Body of pancreas (tissue), 4 donors: ENCODE data around the gene PUM2.

ENCODE experiments used
- POLR2A ChIP-seq, 3 donors: fragments of 450-650 bp; IDR thresholded peaks; one replicate each; pipeline ENCODE4 v1.6.1; 2016; ENCODE audit warnings: antibody characterized with exemption in 3 of 3, mild to moderate bottlenecking in 2 of 3
- TF ChIP-seq, protein P1 (sequence below), 7 experiments: fragments of 450-650 bp in 4 of 7; fragments of 200-600 bp in 3 of 7; sonication (generic) in 3 of 7; IDR thresholded peaks; one replicate each; pipeline ENCODE4 v1.5.1; 2016 to 2019; ENCODE audit warnings: antibody characterized with exemption in 7 of 7

DNA sequence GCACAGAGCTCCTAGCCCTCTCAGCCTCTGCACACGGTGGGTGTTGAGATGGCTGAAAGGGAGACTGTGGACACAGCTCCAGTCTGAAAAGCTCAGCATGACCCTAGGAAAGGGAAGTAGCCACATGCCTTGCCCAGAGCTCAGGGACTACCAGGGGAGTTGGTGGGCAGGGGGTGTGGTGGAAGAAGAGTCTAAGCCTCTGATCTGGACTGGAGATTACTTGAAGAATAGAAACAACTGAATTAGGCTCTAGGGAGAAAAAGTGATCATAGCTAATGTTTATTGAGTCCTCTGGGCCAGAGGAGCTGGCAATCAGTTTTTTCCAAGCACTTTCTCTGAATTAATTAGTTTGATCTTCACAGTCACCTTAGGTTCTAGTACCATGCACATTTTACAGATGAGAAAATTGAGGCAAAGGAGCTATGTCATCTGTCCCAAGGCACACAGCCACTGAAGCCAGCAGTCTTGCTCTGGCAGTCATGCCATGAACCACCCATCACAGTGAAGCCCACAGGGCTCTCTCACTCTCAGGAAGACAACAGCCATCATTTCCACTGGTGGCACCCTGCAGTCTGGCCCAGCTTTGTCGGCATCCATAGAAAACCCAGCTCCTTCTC, 136.0 kb downstream of the PUM2 start:
- TF ChIP-seq, protein P1, sequence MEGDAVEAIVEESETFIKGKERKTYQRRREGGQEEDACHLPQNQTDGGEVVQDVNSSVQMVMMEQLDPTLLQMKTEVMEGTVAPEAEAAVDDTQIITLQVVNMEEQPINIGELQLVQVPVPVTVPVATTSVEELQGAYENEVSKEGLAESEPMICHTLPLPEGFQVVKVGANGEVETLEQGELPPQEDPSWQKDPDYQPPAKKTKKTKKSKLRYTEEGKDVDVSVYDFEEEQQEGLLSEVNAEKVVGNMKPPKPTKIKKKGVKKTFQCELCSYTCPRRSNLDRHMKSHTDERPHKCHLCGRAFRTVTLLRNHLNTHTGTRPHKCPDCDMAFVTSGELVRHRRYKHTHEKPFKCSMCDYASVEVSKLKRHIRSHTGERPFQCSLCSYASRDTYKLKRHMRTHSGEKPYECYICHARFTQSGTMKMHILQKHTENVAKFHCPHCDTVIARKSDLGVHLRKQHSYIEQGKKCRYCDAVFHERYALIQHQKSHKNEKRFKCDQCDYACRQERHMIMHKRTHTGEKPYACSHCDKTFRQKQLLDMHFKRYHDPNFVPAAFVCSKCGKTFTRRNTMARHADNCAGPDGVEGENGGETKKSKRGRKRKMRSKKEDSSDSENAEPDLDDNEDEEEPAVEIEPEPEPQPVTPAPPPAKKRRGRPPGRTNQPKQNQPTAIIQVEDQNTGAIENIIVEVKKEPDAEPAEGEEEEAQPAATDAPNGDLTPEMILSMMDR (IDR thresholded peaks at IDR 0.05): no peak
- TF ChIP-seq POLR2A (IDR thresholded peaks at IDR 0.05): no peak
